Caco-2 (cell line): ENCODE results near the gene TGM5. TPM values are rescaled to one million over a fixed set of nuclear protein-coding genes. Genes with fewer than 3 reads are reported as not detected.

Experiments used
- BruUV-seq: library from RNA; stranded (reverse); fragments of 400-500 nt; replicated peaks from 2 replicates; lab custom pipeline; 2021; lab: Mats Ljungman, UMichigan
- CTCF ChIA-PET: fragments of 300-600 bp; sonication (Branson Sonifier 250); formaldehyde crosslinking; loops from one replicate; lab custom pipeline; 2022; ENCODE audit warnings: antibody characterized with exemption; lab: Charles Lee
- POLR2A ChIA-PET: fragments of 300-600 bp; sonication (Branson Sonifier 250); formaldehyde crosslinking; loops from one replicate; lab custom pipeline; 2022; ENCODE audit warnings: antibody characterized with exemption; lab: Charles Lee
- DNase-seq, 2 experiments: peaks; one replicate each; pipeline versions ENCODE4 v3.0.0 to v3.0.0-alpha.2; 2020 to 2022
- H3K27me3 ChIP-seq: replicated peaks from 2 replicates; pipeline ENCODE4 v1.6.0; 2011; ENCODE audit warnings: low read length; ENCODE audit not compliant: control insufficient read depth, insufficient read depth
- H3K36me3 ChIP-seq: 2 replicates; pipeline ENCODE4 v1.5.1; 2011; ENCODE audit warnings: low read length; ENCODE audit not compliant: control insufficient read depth, insufficient read depth
- H3K4me1 ChIP-seq: fragments of 250-450 bp; sonication (Bioruptor Pico); 2 replicates; pipeline ENCODE4 v1.5.1; 2020; ENCODE audit warnings: mild to moderate bottlenecking
- H3K4me3 ChIP-seq: 2 replicates; pipeline ENCODE4 v1.5.1; 2011; ENCODE audit warnings: low read depth, mild to moderate bottlenecking, control low read depth, low read length
- H3K9me3 ChIP-seq: fragments of 250-450 bp; sonication (Bioruptor Pico); 2 replicates; pipeline ENCODE4 v1.5.1; 2020; ENCODE audit warnings: mild to moderate bottlenecking, moderate library complexity
- H3K27ac Mint-ChIP-seq: one replicate; pipeline ENCODE4 v1.8.0; 2022; ENCODE audit warnings: mixed read lengths; ENCODE audit not compliant: unreplicated experiment
- H3K27me3 Mint-ChIP-seq: one replicate; pipeline ENCODE4 v1.8.0; 2022; ENCODE audit warnings: mixed read lengths; ENCODE audit not compliant: insufficient read depth, unreplicated experiment
- H3K36me3 Mint-ChIP-seq: one replicate; pipeline ENCODE4 v1.8.0; 2022; ENCODE audit warnings: mild to moderate bottlenecking, mixed read lengths; ENCODE audit not compliant: insufficient read depth, unreplicated experiment
- H3K4me1 Mint-ChIP-seq: one replicate; pipeline ENCODE4 v1.8.0; 2022; ENCODE audit warnings: low read depth, mixed read lengths; ENCODE audit not compliant: unreplicated experiment
- H3K4me3 Mint-ChIP-seq: one replicate; pipeline ENCODE4 v1.8.0; 2022; ENCODE audit warnings: mild to moderate bottlenecking, moderate library complexity, mixed read lengths; ENCODE audit not compliant: unreplicated experiment
- H3K9me3 Mint-ChIP-seq: one replicate; pipeline ENCODE4 v1.8.0; 2022; ENCODE audit warnings: mixed read lengths; ENCODE audit not compliant: unreplicated experiment
- CTCF ChIP-seq, 2 experiments: fragments of 200-600 bp in 1 of 2; IDR thresholded peaks; 1 replicate in 1 of 2; 2 replicates in 1 of 2; pipeline versions ENCODE4 v1.5.1 to v1.8.0; 2011 to 2022; ENCODE audit warnings: antibody characterized with exemption in 1 of 2, control low read depth in 1 of 2, inconsistent platforms in 1 of 2, low read depth in 1 of 2, low read length in 1 of 2, mild to moderate bottlenecking in 1 of 2, moderate library complexity in 1 of 2; ENCODE audit not compliant: insufficient read depth in 1 of 2, severe bottlenecking in 1 of 2, unreplicated experiment in 1 of 2
- intact Hi-C: fragments of 100-400 bp; cut with micrococcal nuclease; formaldehyde crosslinking; loops from one replicate; pipeline ENCODE4 v1.10.0; 2022; ENCODE audit not compliant: unreplicated experiment
- total RNA-seq: library from RNA; stranded (reverse); gene quantifications from 2 replicates; pipeline ENCODE4 v1.2.3, GENCODE V29; 2022

Gene TGM5
- total RNA-seq, 1 experiment from 2014 or later, result not detected

DNA sequence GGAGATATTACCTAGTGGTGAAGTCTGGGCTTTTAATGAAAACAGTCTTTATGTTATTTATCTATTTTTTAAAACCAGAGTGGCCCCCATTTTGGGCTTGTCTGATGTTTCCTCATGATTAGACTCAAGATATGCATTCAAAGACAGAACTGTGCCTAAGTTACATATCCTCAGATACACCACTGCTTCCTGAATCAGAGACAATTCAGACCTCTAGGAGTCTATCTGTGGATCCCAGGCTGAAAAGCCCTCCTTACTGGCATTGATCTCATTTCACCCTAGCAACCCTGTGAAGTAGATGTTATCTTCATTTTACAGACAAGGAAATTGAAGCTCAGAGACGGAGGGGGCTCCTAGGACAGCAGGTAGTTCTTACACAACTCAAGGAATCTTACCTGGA lies 16.8 kb upstream of the TGM5 start:
- POLR2A ChIA-PET, result no interaction called here
- DNase-seq, result no peak

GRCh38 chr15:43281926-43282602 lies 15.3 kb upstream of the TGM5 start:
- POLR2A ChIA-PET, result no interaction called here
- H3K9me3 ChIP-seq, result no peaks in the 10 kb centered on the region
- no peak for TF ChIP-seq CTCF (IDR thresholded peaks at IDR 0.05; ENCODE audit: insufficient read depth in 1 of 2, low read depth in 1 of 2, low read length in 1 of 2, severe bottlenecking in 1 of 2, unreplicated experiment in 1 of 2)
- CTCF ChIA-PET, result no interaction called here
- no TSS peak for BruUV-seq
- H3K4me3 ChIP-seq, result no peak overlapping the region
- H3K9me3 Mint-ChIP-seq, result no peaks in the 10 kb centered on the region
- H3K27me3 ChIP-seq, result no peaks in the 10 kb centered on the region
- no peak overlapping the region for H3K27ac Mint-ChIP-seq
- no peaks in the 10 kb centered on the region for H3K36me3 ChIP-seq
- intact Hi-C loops, result no loop called here
- H3K4me1 ChIP-seq, result no peaks in the 10 kb centered on the region
- no peak for DNase-seq
- H3K4me3 Mint-ChIP-seq, result no peak overlapping the region
- no peaks in the 10 kb centered on the region for H3K36me3 Mint-ChIP-seq
- H3K27me3 Mint-ChIP-seq, result peaks cover 6% of the 10 kb centered on the region
- H3K4me1 Mint-ChIP-seq, result peaks cover 4% of the 10 kb centered on the region

More for the DNA sequence above, 16.8 kb upstream of the TGM5 start:
- no peak overlapping the region for H3K4me3 Mint-ChIP-seq
- BruUV-seq, result no TSS peak
- no peak for TF ChIP-seq CTCF (IDR thresholded peaks at IDR 0.05; ENCODE audit: insufficient read depth in 1 of 2, low read depth in 1 of 2, low read length in 1 of 2, severe bottlenecking in 1 of 2, unreplicated experiment in 1 of 2)
- H3K27me3 ChIP-seq, result no peaks in the 10 kb centered on the region
- intact Hi-C loops, result no loop called here
- no peak overlapping the region for H3K4me3 ChIP-seq
- CTCF ChIA-PET, result no interaction called here
- peaks cover 10% of the 10 kb centered on the region for H3K27me3 Mint-ChIP-seq
- H3K9me3 ChIP-seq, result no peaks in the 10 kb centered on the region
- no peak overlapping the region for H3K27ac Mint-ChIP-seq
- no peaks in the 10 kb centered on the region for H3K4me1 ChIP-seq
- H3K36me3 ChIP-seq, result no peaks in the 10 kb centered on the region
- H3K4me1 Mint-ChIP-seq, result peaks cover 4% of the 10 kb centered on the region
- no peaks in the 10 kb centered on the region for H3K9me3 Mint-ChIP-seq
- no peaks in the 10 kb centered on the region for H3K36me3 Mint-ChIP-seq

GRCh38 chr15:43280996-43281395 lies 14.3 kb upstream of the TGM5 start:
- intact Hi-C loops, result no loop called here
- no peak overlapping the region for H3K4me3 Mint-ChIP-seq
- peaks cover 6% of the 10 kb centered on the region for H3K27me3 Mint-ChIP-seq

More at GRCh38 chr15:43280996-43281395, 14.3 kb upstream of the TGM5 start:
- no peak overlapping the region for H3K4me3 ChIP-seq
- no peaks in the 10 kb centered on the region for H3K36me3 ChIP-seq
- no peak overlapping the region for H3K27ac Mint-ChIP-seq
- TF ChIP-seq CTCF (IDR thresholded peaks at IDR 0.05; ENCODE audit: insufficient read depth in 1 of 2, low read depth in 1 of 2, low read length in 1 of 2, severe bottlenecking in 1 of 2, unreplicated experiment in 1 of 2), result no peak
- H3K4me1 ChIP-seq, result no peaks in the 10 kb centered on the region
- H3K9me3 ChIP-seq, result no peaks in the 10 kb centered on the region
- ChIA-PET CTCF (no interaction called here), POLR2A (no interaction called here)
- H3K4me1 Mint-ChIP-seq, result peaks cover 4% of the 10 kb centered on the region
- no peaks in the 10 kb centered on the region for H3K36me3 Mint-ChIP-seq
- H3K27me3 ChIP-seq, result no peaks in the 10 kb centered on the region; the same call in 1 of the 2 replicates
- H3K9me3 Mint-ChIP-seq, result no peaks in the 10 kb centered on the region
- no TSS peak for BruUV-seq
- DNase-seq, result no peak
